Mesothelial cell of epicardium (in vitro differentiated cells): ENCODE measurements around the gene HDLBP. TPM values are rescaled to one million over a fixed set of nuclear protein-coding genes. Genes with fewer than 3 reads are reported as not detected.

Source experiments
- DNase-seq, 2 experiments: peaks; one replicate each; pipeline ENCODE4 v3.0.0; 2021; ENCODE audit warnings: low spot score in 2 of 2; ENCODE audit not compliant: unreplicated experiment in 2 of 2
- H3K27ac Mint-ChIP-seq: 2 replicates; pipeline ENCODE4 v1.8.0; 2021; ENCODE audit warnings: mixed read lengths
- H3K27me3 Mint-ChIP-seq: 2 replicates; pipeline ENCODE4 v1.8.0; 2021; ENCODE audit warnings: low read depth, mixed read lengths
- H3K36me3 Mint-ChIP-seq: 2 replicates; pipeline ENCODE4 v1.8.0; 2021; ENCODE audit warnings: mixed read lengths
- H3K4me1 Mint-ChIP-seq: 2 replicates; pipeline ENCODE4 v1.8.0; 2021; ENCODE audit warnings: mixed read lengths
- H3K4me3 Mint-ChIP-seq: 2 replicates; pipeline ENCODE4 v1.8.0; 2021; ENCODE audit warnings: mild to moderate bottlenecking, moderate library complexity, mixed read lengths
- H3K9me3 Mint-ChIP-seq: 2 replicates; pipeline ENCODE4 v1.8.0; 2021; ENCODE audit warnings: mixed read lengths
- CTCF ChIP-seq: fragments of 200-600 bp; sonication (generic); IDR thresholded peaks from one replicate; pipeline ENCODE4 v1.5.0; 2021; ENCODE audit warnings: antibody characterized with exemption; ENCODE audit not compliant: unreplicated experiment
- total RNA-seq: library from RNA; stranded (reverse); gene quantifications from 3 replicates; pipeline ENCODE4 v1.2.1, GENCODE V29; 2021

HDLBP gene
- total RNA-seq, 1 donor from 2014 or later, result 484 TPM

- DNase-seq, result no peak
- no peak overlapping the region for H3K4me3 Mint-ChIP-seq
- no peaks in the 10 kb centered on the region for H3K4me1 Mint-ChIP-seq
- no peaks in the 10 kb centered on the region for H3K27me3 Mint-ChIP-seq
- no peaks in the 10 kb centered on the region for H3K9me3 Mint-ChIP-seq
- H3K36me3 Mint-ChIP-seq, result peaks cover 67% of the 10 kb centered on the region
- TF ChIP-seq CTCF, result no peak
- no peak overlapping the region for H3K27ac Mint-ChIP-seq
Measured at GRCh38 chr2:241235859-241236593, 79.4 kb downstream of the HDLBP start.

- DNase-seq, result no peak
- Mint-ChIP-seq H3K4me3 (no peak overlapping the region), H3K4me1 (no peaks in the 10 kb centered on the region), H3K27ac (no peak overlapping the region), H3K9me3 (no peaks in the 10 kb centered on the region), H3K27me3 (no peaks in the 10 kb centered on the region), H3K36me3 (peaks cover 60% of the 10 kb centered on the region)
- TF ChIP-seq CTCF, result no peak
Measured at GRCh38 chr2:241234962-241235740, 80.3 kb downstream of the HDLBP start.

GRCh38 chr2:241234066-241234790, 81.2 kb downstream of the HDLBP start:
- Mint-ChIP-seq H3K4me1 (no peaks in the 10 kb centered on the region), H3K27me3 (no peaks in the 10 kb centered on the region), H3K4me3 (no peak overlapping the region), H3K36me3 (peaks cover 62% of the 10 kb centered on the region), H3K27ac (no peak overlapping the region), H3K9me3 (no peaks in the 10 kb centered on the region)
- no peak for DNase-seq
- TF ChIP-seq CTCF, result no peak

GRCh38 chr2:241232736-241233575, 82.5 kb downstream of the HDLBP start:
- peaks cover 56% of the 10 kb centered on the region for H3K36me3 Mint-ChIP-seq
- DNase-seq, result no peak
- no peak overlapping the region for H3K4me3 Mint-ChIP-seq
- H3K9me3 Mint-ChIP-seq, result no peaks in the 10 kb centered on the region
- H3K27me3 Mint-ChIP-seq, result no peaks in the 10 kb centered on the region
- peaks cover under 1% of the 10 kb centered on the region for H3K4me1 Mint-ChIP-seq
- TF ChIP-seq CTCF, result no peak
- H3K27ac Mint-ChIP-seq, result no peak overlapping the region

- Mint-ChIP-seq H3K27ac (no peak overlapping the region), H3K36me3 (peaks cover 49% of the 10 kb centered on the region), H3K4me1 (peaks cover 6% of the 10 kb centered on the region), H3K27me3 (no peaks in the 10 kb centered on the region), H3K9me3 (no peaks in the 10 kb centered on the region), H3K4me3 (no peak overlapping the region)
- TF ChIP-seq CTCF, result no peak
- DNase-seq, result no peak
Measured at GRCh38 chr2:241230435-241230834, 85.0 kb downstream of the HDLBP start.
